HepG2 (cell line): ENCODE measurements around the gene MRPS25. TPM values are rescaled to one million over a fixed set of nuclear protein-coding genes. Genes with fewer than 3 reads are reported as not detected.

ENCODE experiments used
- ADNP ChIP-seq: sonication (generic); formaldehyde crosslinking; IDR thresholded peaks from 2 replicates; pipeline ENCODE4 v1.4.0; 2020; ENCODE audit warnings: missing genetic modification reagents
- DNMT3B ChIP-seq: conservative IDR thresholded peaks from 2 replicates; pipeline ENCODE4 v1.6.1; 2016; ENCODE audit warnings: missing biosample characterization, control low read depth
- HNRNPUL1 ChIP-seq: fragments of 200-400 bp; formaldehyde crosslinking; IDR thresholded peaks from 2 replicates; pipeline ENCODE4 v1.6.1; 2017; ENCODE audit warnings: low read depth, mild to moderate bottlenecking, low read length, moderate library complexity
- MBD4 ChIP-seq: IDR thresholded peaks from 2 replicates; pipeline ENCODE4 v1.6.1; 2012; ENCODE audit warnings: low read length, inconsistent platforms, borderline replicate concordance
- MED1 ChIP-seq: sonication (generic); formaldehyde crosslinking; IDR thresholded peaks from 2 replicates; pipeline ENCODE4 v1.4.0; 2020; ENCODE audit warnings: missing genetic modification reagents
- MTA3 ChIP-seq: sonication (generic); formaldehyde crosslinking; IDR thresholded peaks from 2 replicates; pipeline ENCODE4 v1.4.0; 2020; ENCODE audit warnings: missing genetic modification reagents
- MYPOP ChIP-seq: sonication (generic); formaldehyde crosslinking; IDR thresholded peaks from 2 replicates; pipeline ENCODE4 v1.8.1; 2023; ENCODE audit warnings: mild to moderate bottlenecking, moderate library complexity, missing genetic modification reagents
- RAD21 ChIP-seq: fragments of 450-650 bp; formaldehyde crosslinking; IDR thresholded peaks from 2 replicates; pipeline ENCODE4 v1.5.0; 2020; ENCODE audit warnings: mild to moderate bottlenecking
- REPIN1 ChIP-seq: sonication (generic); formaldehyde crosslinking; IDR thresholded peaks from 2 replicates; pipeline ENCODE4 v1.8.0; 2022; ENCODE audit warnings: missing genetic modification reagents, low read depth, mild to moderate bottlenecking, borderline replicate concordance
- SNAPC5 ChIP-seq: sonication (generic); formaldehyde crosslinking; IDR thresholded peaks from 2 replicates; pipeline ENCODE4 v1.8.1; 2023; ENCODE audit warnings: mild to moderate bottlenecking, missing genetic modification reagents, borderline replicate concordance
- SP2 ChIP-seq: sonication (generic); formaldehyde crosslinking; IDR thresholded peaks from 2 replicates; pipeline ENCODE4 v1.5.1; 2020; ENCODE audit warnings: mild to moderate bottlenecking, missing genetic modification reagents
- ZBTB7B ChIP-seq: sonication (generic); formaldehyde crosslinking; IDR thresholded peaks from 2 replicates; pipeline ENCODE4 v1.4.0; 2020; ENCODE audit warnings: missing genetic modification reagents
- ZC3H13 ChIP-seq: sonication (generic); formaldehyde crosslinking; IDR thresholded peaks from 2 replicates; pipeline ENCODE4 v1.8.1; 2023; ENCODE audit warnings: mild to moderate bottlenecking, missing genetic modification reagents, moderate library complexity
- ZNF232 ChIP-seq: sonication (generic); formaldehyde crosslinking; IDR thresholded peaks from 2 replicates; pipeline ENCODE4 v1.4.0; 2020; ENCODE audit warnings: missing genetic modification reagents, borderline replicate concordance
- ZNF292 ChIP-seq: sonication (generic); formaldehyde crosslinking; IDR thresholded peaks from 2 replicates; pipeline ENCODE4 v1.8.1; 2022; ENCODE audit warnings: mild to moderate bottlenecking, low read depth, missing genetic modification reagents, borderline replicate concordance
- ZNF354B ChIP-seq: sonication (generic); formaldehyde crosslinking; IDR thresholded peaks from 2 replicates; pipeline ENCODE4 v1.8.0; 2022; ENCODE audit warnings: mild to moderate bottlenecking, missing genetic modification reagents
- ZNF567 ChIP-seq: sonication (generic); formaldehyde crosslinking; IDR thresholded peaks from 2 replicates; pipeline ENCODE4 v1.8.1; 2023; ENCODE audit warnings: mild to moderate bottlenecking, missing genetic modification reagents, borderline replicate concordance
- ZNF615 ChIP-seq: sonication (generic); formaldehyde crosslinking; IDR thresholded peaks from 2 replicates; pipeline ENCODE4 v1.5.0; 2020; ENCODE audit warnings: mild to moderate bottlenecking, missing genetic modification reagents, borderline replicate concordance
- ZNF839 ChIP-seq: sonication (generic); formaldehyde crosslinking; IDR thresholded peaks from 2 replicates; pipeline ENCODE4 v1.4.0; 2020; ENCODE audit warnings: missing genetic modification reagents, mild to moderate bottlenecking, borderline replicate concordance
- ZNF879 ChIP-seq: sonication (generic); formaldehyde crosslinking; IDR thresholded peaks from 2 replicates; pipeline ENCODE4 v1.8.1; 2023; ENCODE audit warnings: missing genetic modification reagents
- polyA plus RNA-seq, 8 experiments: library from polyadenylated mRNA; depleted of rRNA in 3 of 8; stranded (reverse) in 7 of 8; unstranded in 1 of 8; fragments of >200 nt; fragmentation: Illumina TruSeq in 4 of 8; extraction: Trizol in 4 of 8; gene quantifications; 2 replicates each; pipeline versions ENCODE4 v1.2.1 to v1.2.3, GENCODE V29; 2011 to 2016; ENCODE audit warnings: low read depth in 4 of 8, missing spikeins in 1 of 8, mixed read lengths in 1 of 8; ENCODE audit not compliant: insufficient read depth in 1 of 8
- total RNA-seq, 5 experiments: library from RNA; depleted of rRNA; stranded (reverse); fragments of >200 nt; fragmentation: Illumina TruSeq; extraction: Trizol; gene quantifications; 2 replicates each; pipeline ENCODE4 v1.2.3, GENCODE V29; 2016; ENCODE audit warnings: low read depth in 1 of 5
- TF ChIP-seq, protein P1 (sequence below): sonication (generic); formaldehyde crosslinking; IDR thresholded peaks from 2 replicates; pipeline ENCODE4 v1.9.0; 2022; ENCODE audit warnings: missing genetic modification reagents, mild to moderate bottlenecking, borderline replicate concordance
- TF ChIP-seq, protein P2 (sequence below): sonication (generic); formaldehyde crosslinking; IDR thresholded peaks from 2 replicates; pipeline ENCODE4 v1.5.1; 2020; ENCODE audit warnings: missing genetic modification reagents, mild to moderate bottlenecking, borderline replicate concordance
- TF ChIP-seq, protein P3 (sequence below): sonication (generic); formaldehyde crosslinking; IDR thresholded peaks from 2 replicates; pipeline ENCODE4 v1.5.0; 2020; ENCODE audit warnings: missing genetic modification reagents, mild to moderate bottlenecking, borderline replicate concordance
- TF ChIP-seq, protein P4 (sequence below): IDR thresholded peaks from 2 replicates; pipeline ENCODE4 v1.6.1; 2016; ENCODE audit warnings: control low read depth

Gene MRPS25
- total and polyA plus RNA-seq, 2 of the 13 experiments (the other 11 are each of a cell fraction or from before 2014, with no cell fraction given): 60.1 to 74.3 TPM

GRCh38 chr3:15108082-15108545 lies 43.0 kb upstream of the MRPS25 start (continued):
- TF ChIP-seq, protein P1, sequence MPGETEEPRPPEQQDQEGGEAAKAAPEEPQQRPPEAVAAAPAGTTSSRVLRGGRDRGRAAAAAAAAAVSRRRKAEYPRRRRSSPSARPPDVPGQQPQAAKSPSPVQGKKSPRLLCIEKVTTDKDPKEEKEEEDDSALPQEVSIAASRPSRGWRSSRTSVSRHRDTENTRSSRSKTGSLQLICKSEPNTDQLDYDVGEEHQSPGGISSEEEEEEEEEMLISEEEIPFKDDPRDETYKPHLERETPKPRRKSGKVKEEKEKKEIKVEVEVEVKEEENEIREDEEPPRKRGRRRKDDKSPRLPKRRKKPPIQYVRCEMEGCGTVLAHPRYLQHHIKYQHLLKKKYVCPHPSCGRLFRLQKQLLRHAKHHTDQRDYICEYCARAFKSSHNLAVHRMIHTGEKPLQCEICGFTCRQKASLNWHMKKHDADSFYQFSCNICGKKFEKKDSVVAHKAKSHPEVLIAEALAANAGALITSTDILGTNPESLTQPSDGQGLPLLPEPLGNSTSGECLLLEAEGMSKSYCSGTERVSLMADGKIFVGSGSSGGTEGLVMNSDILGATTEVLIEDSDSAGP: peak; percentile 59; the same call in 1 of the 2 replicates
- TF ChIP-seq, protein P2, sequence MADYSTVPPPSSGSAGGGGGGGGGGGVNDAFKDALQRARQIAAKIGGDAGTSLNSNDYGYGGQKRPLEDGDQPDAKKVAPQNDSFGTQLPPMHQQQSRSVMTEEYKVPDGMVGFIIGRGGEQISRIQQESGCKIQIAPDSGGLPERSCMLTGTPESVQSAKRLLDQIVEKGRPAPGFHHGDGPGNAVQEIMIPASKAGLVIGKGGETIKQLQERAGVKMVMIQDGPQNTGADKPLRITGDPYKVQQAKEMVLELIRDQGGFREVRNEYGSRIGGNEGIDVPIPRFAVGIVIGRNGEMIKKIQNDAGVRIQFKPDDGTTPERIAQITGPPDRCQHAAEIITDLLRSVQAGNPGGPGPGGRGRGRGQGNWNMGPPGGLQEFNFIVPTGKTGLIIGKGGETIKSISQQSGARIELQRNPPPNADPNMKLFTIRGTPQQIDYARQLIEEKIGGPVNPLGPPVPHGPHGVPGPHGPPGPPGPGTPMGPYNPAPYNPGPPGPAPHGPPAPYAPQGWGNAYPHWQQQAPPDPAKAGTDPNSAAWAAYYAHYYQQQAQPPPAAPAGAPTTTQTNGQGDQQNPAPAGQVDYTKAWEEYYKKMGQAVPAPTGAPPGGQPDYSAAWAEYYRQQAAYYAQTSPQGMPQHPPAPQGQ (CRISPR knock-in tag): no peak
- TF ChIP-seq, protein P3, sequence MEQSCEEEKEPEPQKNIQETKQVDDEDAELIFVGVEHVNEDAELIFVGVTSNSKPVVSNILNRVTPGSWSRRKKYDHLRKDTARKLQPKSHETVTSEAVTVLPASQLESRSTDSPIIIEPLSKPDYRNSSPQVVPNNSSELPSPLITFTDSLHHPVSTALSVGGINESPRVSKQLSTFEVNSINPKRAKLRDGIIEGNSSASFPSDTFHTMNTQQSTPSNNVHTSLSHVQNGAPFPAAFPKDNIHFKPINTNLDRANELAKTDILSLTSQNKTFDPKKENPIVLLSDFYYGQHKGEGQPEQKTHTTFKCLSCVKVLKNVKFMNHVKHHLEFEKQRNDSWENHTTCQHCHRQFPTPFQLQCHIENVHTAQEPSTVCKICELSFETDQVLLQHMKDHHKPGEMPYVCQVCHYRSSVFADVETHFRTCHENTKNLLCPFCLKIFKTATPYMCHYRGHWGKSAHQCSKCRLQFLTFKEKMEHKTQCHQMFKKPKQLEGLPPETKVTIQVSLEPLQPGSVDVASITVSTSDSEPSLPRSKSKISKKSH (CRISPR knock-in tag): no peak
- TF ChIP-seq ZNF615 (CRISPR knock-in tag): 0 out of 2 replicates have a peak, but pooled peaks have one; percentile 22
- no peak for TF ChIP-seq ZNF567 (CRISPR knock-in tag)
- no peak for TF ChIP-seq ZNF354B (CRISPR knock-in tag)
- no peak for TF ChIP-seq ADNP
- peak; percentile 91 for TF ChIP-seq RAD21 (CRISPR knock-in tag)
- no peak for TF ChIP-seq SNAPC5 (CRISPR knock-in tag)
- TF ChIP-seq HNRNPUL1: no peak
- 0 out of 2 replicates have a peak, but pooled peaks have one; percentile 5 for TF ChIP-seq ZNF292 (CRISPR knock-in tag)
- TF ChIP-seq ZC3H13 (CRISPR knock-in tag): no peak
- TF ChIP-seq MED1 (CRISPR knock-in tag): no peak
- TF ChIP-seq ZNF232 (CRISPR knock-in tag): no peak
- no peak for TF ChIP-seq ZBTB7B (CRISPR knock-in tag)
- TF ChIP-seq MYPOP (CRISPR knock-in tag): no peak
- TF ChIP-seq DNMT3B (CRISPR knock-in tag): no peak
- TF ChIP-seq ZNF879 (CRISPR knock-in tag): no peak
- no peak for TF ChIP-seq ZNF839 (CRISPR knock-in tag)
- no peak for TF ChIP-seq REPIN1 (CRISPR knock-in tag)
- TF ChIP-seq, protein P4, sequence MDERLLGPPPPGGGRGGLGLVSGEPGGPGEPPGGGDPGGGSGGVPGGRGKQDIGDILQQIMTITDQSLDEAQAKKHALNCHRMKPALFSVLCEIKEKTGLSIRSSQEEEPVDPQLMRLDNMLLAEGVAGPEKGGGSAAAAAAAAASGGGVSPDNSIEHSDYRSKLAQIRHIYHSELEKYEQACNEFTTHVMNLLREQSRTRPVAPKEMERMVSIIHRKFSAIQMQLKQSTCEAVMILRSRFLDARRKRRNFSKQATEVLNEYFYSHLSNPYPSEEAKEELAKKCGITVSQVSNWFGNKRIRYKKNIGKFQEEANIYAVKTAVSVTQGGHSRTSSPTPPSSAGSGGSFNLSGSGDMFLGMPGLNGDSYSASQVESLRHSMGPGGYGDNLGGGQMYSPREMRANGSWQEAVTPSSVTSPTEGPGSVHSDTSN (CRISPR knock-in tag): no peak
- no peak for TF ChIP-seq MTA3 (CRISPR knock-in tag)
- TF ChIP-seq SP2 (CRISPR knock-in tag): no peak
- no peak for TF ChIP-seq MBD4
